Activated naive CD4-positive, alpha-beta T cell treated with Interleukin-2 at 50 U/mL for 16 hours (primary cell): ENCODE measurements around the gene TIMELESS.
"Not testable (repeated sequence)": the region's sequence is repeated elsewhere in the genome, so short reads cannot be mapped to it uniquely, and the experiment has no call there.

Source experiments
- DNase-seq: peaks from one replicate; pipeline ENCODE4 v3.0.0-alpha.2; 2020

TIMELESS gene, protein sequence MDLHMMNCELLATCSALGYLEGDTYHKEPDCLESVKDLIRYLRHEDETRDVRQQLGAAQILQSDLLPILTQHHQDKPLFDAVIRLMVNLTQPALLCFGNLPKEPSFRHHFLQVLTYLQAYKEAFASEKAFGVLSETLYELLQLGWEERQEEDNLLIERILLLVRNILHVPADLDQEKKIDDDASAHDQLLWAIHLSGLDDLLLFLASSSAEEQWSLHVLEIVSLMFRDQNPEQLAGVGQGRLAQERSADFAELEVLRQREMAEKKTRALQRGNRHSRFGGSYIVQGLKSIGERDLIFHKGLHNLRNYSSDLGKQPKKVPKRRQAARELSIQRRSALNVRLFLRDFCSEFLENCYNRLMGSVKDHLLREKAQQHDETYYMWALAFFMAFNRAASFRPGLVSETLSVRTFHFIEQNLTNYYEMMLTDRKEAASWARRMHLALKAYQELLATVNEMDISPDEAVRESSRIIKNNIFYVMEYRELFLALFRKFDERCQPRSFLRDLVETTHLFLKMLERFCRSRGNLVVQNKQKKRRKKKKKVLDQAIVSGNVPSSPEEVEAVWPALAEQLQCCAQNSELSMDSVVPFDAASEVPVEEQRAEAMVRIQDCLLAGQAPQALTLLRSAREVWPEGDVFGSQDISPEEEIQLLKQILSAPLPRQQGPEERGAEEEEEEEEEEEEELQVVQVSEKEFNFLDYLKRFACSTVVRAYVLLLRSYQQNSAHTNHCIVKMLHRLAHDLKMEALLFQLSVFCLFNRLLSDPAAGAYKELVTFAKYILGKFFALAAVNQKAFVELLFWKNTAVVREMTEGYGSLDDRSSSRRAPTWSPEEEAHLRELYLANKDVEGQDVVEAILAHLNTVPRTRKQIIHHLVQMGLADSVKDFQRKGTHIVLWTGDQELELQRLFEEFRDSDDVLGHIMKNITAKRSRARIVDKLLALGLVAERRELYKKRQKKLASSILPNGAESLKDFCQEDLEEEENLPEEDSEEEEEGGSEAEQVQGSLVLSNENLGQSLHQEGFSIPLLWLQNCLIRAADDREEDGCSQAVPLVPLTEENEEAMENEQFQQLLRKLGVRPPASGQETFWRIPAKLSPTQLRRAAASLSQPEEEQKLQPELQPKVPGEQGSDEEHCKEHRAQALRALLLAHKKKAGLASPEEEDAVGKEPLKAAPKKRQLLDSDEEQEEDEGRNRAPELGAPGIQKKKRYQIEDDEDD

GRCh38 chr12:56448860-56449621 lies at the start of gene TIMELESS:
Gene TIMELESS (minus strand): TSS chr12:56449426. CDS start chr12:56434170, 15,256 bp downstream.
- DNase-seq: peak; percentile 87

DNA sequence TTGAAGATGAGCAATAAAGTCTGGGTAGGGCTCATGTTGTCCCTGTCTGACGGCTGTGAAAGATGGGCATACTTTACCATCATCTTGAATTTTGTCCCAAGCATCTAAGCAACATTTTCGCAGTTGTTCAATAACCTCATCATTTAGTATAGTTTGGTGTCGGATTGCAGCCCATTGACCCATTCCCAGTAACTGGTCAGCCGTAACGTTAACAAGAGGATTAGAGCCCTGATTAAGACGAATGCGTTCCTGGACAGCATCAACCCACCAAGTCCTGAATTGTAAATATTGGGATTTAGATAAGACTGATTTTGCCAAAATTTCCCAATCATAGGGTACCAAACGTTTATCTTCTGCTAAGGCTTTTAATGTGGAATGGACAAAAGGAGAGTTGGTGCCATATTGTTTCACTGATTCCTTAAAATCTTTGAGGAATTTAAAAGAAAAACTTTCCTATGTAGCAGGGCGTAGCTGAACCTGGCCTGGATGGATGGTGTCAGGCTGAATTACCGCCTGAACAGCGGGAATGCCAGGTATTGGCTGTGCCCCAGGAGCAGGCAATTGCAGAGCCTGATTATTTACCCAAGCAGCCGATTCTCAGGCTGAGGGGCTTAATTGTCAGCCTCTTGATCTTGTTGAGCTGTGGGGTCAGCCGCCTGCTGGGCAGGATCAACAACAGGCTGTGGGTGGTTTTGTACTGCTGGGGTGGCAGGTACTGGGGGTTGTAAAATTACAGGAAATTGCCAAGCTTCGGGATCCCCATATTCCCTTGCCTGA lies 49.1 kb upstream of the TIMELESS start:
- DNase-seq: not testable (repeated sequence)

- DNase-seq: peak; percentile 58
Measured at GRCh38 chr12:56496704-56497103, 47.5 kb upstream of the TIMELESS start.

- not testable (repeated sequence) for DNase-seq
Measured at GRCh38 chr12:56494481-56494880, 45.3 kb upstream of the TIMELESS start.

GRCh38 chr12:56494106-56494415 lies 44.8 kb upstream of the TIMELESS start:
- not testable (repeated sequence) for DNase-seq

- not testable (repeated sequence) for DNase-seq
Measured at GRCh38 chr12:56493409-56494105, 44.3 kb upstream of the TIMELESS start.

GRCh38 chr12:56490360-56490759 lies 41.1 kb upstream of the TIMELESS start:
- DNase-seq: no peak

GRCh38 chr12:56488041-56488955 lies 39.1 kb upstream of the TIMELESS start, which contains the start of gene GLS2:
Gene GLS2 (minus strand): TSS chr12:56488161. CDS start chr12:56488118, 43 bp downstream.
- peak; percentile 77 for DNase-seq

- DNase-seq: peak; percentile 27
Measured at GRCh38 chr12:56487448-56488040, 38.3 kb upstream of the TIMELESS start.

- no peak for DNase-seq
Measured at GRCh38 chr12:56486694-56487093, 37.5 kb upstream of the TIMELESS start.

- no peak for DNase-seq
Measured at GRCh38 chr12:56484566-56484965, 35.3 kb upstream of the TIMELESS start.

GRCh38 chr12:56479625-56480024 lies 30.4 kb upstream of the TIMELESS start:
- no peak for DNase-seq

DNA sequence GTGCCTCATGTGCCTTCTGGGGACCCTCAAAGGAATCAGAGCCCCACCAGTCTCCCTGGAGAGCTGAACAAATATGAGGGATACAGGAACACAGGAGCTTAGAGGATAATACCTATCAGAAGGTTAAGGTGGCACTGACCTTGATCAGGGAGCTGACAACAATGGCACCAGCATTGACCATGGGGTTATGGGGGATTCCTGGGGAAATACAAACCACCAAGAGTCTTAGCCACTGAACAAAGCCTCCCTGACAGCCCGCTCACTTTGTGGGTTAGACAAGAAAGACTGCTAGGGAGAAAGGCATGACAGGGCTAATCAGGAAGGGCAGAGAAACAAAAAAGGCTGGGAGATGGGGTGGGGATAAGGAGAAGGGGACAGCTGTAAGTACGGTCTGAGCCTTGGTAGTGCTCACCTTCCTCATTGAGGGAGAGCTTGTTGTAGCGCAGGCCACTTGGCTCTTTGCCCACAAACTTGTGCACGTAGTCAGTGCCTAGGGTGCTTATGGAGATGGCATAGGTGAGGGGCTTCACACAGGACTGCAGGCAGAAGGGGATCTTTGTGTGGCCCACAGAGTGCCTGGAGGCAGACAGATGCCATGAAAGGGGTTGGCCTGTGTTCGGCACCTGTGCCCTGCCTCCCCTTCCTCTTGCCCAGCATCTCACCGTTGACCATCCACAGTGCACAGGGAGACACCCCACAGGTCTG lies 28.4 kb upstream of the TIMELESS start:
- DNase-seq: no peak

DNA sequence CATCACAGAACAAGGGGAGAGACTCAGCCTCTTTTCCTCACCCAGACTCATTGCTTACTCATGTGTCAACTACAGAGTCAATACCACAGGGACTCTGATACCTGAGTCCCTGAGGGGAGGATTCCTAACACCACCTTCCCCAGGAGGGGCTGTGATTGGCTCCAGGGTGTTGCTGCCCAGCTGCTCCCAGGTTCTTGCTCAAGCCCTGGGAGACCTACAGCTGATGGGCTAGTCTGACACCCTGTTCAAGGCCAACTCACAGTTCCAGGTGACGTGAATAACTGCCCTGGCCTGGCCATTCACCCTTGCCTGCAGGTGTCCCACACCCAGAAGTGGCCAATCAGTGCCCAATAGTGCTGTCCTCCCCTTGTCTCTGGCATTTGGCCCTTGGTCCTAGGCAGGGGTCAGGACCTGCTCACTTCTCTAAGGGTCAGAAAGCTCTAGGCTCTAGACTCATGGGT lies 27.8 kb upstream of the TIMELESS start:
- DNase-seq: no peak

- DNase-seq: no peak
Measured at GRCh38 chr12:56476143-56476542, 26.9 kb upstream of the TIMELESS start.

GRCh38 chr12:56474389-56474788 lies 25.2 kb upstream of the TIMELESS start:
- no peak for DNase-seq

DNA sequence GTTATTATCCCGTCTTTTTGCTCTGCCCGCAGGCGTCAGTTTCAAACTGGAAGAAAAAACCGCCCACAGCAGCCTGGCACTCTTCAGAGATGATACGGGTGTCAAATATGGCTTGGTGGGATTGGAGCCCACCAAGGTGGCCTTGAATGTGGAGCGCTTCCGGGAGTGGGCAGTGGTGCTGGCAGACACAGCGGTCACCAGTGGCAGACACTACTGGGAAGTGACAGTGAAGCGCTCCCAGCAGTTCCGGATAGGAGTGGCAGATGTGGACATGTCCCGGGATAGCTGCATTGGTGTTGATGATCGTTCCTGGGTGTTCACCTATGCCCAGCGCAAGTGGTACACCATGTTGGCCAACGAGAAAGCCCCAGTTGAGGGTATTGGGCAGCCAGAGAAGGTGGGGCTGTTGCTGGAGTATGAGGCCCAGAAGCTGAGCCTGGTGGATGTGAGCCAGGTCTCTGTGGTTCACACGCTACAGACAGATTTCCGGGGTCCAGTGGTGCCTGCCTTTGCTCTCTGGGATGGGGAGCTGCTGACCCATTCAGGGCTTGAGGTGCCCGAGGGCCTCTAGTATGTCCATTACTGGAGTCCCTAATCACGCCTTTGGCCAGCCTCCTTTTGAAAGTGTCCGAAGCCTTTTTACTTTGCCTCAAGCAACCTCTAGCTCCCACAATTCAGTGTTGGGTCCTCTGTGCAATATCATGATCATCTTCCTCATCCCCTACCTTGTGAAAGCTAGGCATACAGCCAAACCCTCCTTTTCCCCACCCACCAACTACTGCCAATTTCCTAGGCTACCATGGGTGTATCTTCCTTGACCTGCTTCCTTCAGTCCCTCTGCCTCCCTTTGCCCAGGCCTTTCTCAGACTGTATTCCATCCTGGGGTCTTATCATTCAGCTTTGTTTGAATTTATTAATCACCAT lies 20.0 kb upstream of the TIMELESS start:
- DNase-seq: peak; percentile 11
